VCaP (cell line): ENCODE data around the gene OR5L2.

Source experiments
- H3K27ac ChIP-seq: fragments of 450-650 bp; 2 replicates; pipeline ENCODE4 v1.5.1; 2017
- CTCF ChIP-seq: fragments of 450-650 bp; conservative IDR thresholded peaks from 2 replicates; pipeline ENCODE4 v1.5.1; 2017; ENCODE audit warnings: mild to moderate bottlenecking, moderate library complexity

OR5L2 gene

DNA sequence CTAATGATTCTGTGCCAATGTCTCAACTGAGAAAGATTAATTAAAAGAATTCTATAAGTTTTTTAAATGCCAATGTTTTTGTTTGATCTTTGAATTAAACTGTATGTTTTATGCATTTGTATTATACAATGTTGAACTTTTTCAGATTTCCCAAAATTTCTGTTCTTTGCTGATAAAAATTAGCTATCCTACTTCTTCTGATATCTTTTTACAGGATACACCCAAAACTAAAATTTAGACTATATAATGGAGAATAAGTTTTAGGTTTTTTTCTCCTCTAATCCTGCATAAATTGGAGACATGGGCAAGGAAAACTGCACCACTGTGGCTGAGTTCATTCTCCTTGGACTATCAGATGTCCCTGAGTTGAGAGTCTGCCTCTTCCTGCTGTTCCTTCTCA, at the start of gene OR5L2:
Gene OR5L2 (plus strand): TSS at position 301 of the 400 bp plus-strand sequence. CDS start 0 bp downstream, at position 301.
- H3K27ac ChIP-seq, result no peak within 1 kb of the TSS
- no peak for TF ChIP-seq CTCF

DNA sequence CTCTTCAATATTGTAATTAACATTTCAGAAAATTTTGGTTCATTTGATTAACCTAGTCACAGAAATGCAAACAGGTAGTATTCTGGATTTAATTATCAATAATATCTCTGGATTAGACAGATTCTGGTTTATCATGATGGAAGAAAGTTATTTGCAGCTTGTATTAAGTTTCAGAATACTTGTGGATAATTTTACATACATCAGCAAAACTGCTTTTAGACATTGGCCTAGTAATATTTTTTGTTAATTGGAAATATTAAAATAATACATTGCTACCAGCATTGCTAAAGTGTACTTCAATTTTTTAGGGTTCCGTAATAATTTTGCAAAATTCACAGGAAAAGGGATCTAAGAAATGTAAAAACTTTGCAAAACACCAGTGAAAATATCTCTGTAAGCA, 35.4 kb upstream of the OR5L2 start:
- TF ChIP-seq CTCF, result no peak
- no peak overlapping the region for H3K27ac ChIP-seq

GRCh38 chr11:55793321-55793720, 33.7 kb upstream of the OR5L2 start:
- no peak overlapping the region for H3K27ac ChIP-seq
- no peak for TF ChIP-seq CTCF

DNA sequence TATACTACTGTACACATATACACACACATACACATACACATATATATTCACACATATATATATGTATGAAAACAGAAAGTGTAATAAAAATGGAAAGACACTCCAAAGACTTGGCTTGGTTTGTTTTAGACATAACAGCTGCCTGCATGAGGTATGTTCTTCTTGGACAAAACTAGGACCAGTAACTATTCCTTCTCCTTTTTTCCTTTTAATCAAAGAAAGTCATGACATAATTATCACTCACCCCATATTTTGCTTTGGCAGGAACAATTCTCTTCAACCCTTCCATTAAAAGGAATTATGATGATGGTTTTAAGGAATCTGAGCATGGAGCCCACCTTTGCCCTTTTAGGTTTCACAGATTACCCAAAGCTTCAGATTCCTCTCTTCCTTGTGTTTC, 31.8 kb upstream of the OR5L2 start, which contains the start of gene OR5D14:
Gene OR5D14 (plus strand): TSS at position 301 of the 400 bp plus-strand sequence. CDS start 0 bp downstream, at position 301.
- H3K27ac ChIP-seq, result no peak within 1 kb of the TSS
- no peak for TF ChIP-seq CTCF

DNA sequence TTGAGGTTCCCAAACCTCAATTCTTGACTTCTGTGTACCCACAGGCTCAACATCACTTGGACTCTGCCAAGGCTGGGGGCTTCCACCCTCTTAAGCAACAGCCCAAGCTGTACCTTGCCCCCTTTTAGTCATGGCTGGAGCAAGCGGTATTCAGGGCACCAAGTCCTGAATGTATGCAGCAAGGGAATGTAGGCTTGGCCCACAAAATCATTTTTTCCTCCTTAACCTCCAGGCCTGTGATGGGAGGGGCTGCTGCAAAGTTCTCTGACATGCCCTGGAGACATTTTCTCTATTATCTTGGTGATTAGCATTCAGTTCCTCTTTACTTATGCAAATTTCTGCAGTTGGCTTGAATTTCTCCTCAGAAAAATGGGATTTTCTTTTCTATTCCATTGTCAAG, 20.8 kb upstream of the OR5L2 start:
- H3K27ac ChIP-seq, result no peak overlapping the region
- TF ChIP-seq CTCF, result no peak

DNA sequence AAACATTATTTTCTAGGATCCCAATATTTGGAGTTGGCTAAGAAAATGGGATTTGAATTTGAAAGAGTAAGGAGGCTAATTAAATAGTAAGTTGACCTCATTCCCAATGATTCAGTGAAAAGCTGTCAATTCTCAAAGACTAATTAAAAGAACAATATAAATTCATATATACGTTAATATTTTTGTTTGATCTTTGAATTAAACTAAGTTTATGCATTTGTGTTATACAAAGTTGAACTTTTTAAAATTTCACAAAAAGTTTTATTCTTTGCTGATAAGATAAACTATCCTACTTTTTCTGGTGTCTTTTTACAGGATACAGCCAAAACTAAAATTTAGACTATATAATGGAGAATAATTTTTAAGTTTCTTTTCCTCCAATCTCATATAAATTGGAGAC, 16.0 kb upstream of the OR5L2 start, which contains the start of gene OR5L1:
Gene OR5L1 (plus strand): TSS at position 301 of the 400 bp plus-strand sequence. CDS start 100 bp downstream, outside the sequence.
- no peak within 1 kb of the TSS for H3K27ac ChIP-seq
- no peak for TF ChIP-seq CTCF

GRCh38 chr11:55819330-55819729, 7.7 kb upstream of the OR5L2 start, which contains the start of gene OR5D18:
Gene OR5D18, plus strand, starts transcription at chr11:55819630. Its CDS starts 0 bp downstream, at chr11:55819630.
- no peak for TF ChIP-seq CTCF
- no peak within 1 kb of the TSS for H3K27ac ChIP-seq
